ENCODE results near the gene QRICH1. TPM values are rescaled to one million over a fixed set of nuclear protein-coding genes. Genes with fewer than 3 reads are reported as not detected.
A peak's percentile ranks its signal among the peaks of the same experiment; 100 is the strongest.

Gene QRICH1
- total and polyA plus RNA-seq, 2 of the 13 experiments (the other 11 are each of a cell fraction or from before 2014, with no cell fraction given), result 52.6 to 102 TPM

DNA sequence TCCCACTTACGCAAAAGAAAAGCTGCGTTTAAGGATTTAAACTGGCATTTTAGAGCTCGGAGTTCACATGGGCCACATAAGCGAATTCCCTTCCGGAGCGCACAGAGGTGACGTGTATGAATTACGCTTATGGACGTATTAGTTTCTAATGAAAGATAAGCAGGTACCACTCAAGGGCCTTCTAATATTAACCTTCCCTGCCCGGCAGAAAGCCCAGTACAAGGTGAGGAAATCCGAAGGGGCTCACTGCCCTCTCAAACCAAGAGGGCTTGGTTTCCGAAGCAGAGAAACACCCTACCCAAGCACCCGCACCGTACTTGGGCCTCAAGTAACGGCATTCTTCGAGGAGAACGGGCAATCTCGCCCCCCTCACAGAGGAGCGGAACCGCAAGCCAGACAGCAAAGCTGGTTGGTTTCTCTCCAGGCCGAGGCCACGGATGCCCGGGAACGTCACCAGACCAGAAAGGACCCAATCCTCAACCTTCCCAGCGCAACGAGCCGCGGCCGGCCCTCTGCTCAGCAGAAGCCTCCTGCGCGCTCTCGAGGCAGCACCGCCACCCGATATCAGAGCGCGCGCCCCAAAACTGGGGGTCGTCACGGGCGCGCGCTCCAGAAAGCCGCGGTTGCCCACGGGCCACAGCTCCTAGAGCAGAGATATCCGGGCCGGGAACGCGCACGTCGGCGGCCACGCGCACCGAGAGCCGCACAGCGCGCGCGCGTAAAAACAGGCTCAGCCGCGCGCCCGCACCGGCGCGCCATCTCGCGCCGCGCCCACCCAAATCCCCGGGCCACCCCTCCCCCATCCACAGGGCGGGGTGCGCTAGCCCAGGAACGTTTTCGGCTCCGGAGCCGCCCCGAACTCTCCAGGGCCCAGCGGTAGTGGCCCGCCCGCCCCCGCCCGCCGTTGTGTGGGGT lies 676 bp downstream of the QRICH1 start (continued):
- no peak for TF ChIP-seq RFX3 (CRISPR knock-in tag; IDR thresholded peaks at IDR 0.05)
- TF ChIP-seq ZNF343 (CRISPR knock-in tag; IDR thresholded peaks at IDR 0.05), result peak; percentile 74; the same call in 1 of the 2 replicates
- peak; percentile 30; the same call in 1 of the 2 replicates for TF ChIP-seq ZNF362 (CRISPR knock-in tag; IDR thresholded peaks at IDR 0.05; ENCODE audit: borderline replicate concordance)
- TF ChIP-seq, protein P1, sequence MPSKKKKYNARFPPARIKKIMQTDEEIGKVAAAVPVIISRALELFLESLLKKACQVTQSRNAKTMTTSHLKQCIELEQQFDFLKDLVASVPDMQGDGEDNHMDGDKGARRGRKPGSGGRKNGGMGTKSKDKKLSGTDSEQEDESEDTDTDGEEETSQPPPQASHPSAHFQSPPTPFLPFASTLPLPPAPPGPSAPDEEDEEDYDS (CRISPR knock-in tag; IDR thresholded peaks at IDR 0.05), result 0 out of 2 replicates have a peak, but pooled peaks have one; percentile 13
- TF ChIP-seq MAFK (conservative IDR thresholded peaks at IDR 0.05 in 1 of 2, IDR thresholded peaks at IDR 0.05 in 1 of 2; ENCODE audit: low read length in 2 of 2), result no peak
- TF ChIP-seq, protein P2, sequence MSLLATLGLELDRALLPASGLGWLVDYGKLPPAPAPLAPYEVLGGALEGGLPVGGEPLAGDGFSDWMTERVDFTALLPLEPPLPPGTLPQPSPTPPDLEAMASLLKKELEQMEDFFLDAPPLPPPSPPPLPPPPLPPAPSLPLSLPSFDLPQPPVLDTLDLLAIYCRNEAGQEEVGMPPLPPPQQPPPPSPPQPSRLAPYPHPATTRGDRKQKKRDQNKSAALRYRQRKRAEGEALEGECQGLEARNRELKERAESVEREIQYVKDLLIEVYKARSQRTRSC (CRISPR knock-in tag; IDR thresholded peaks at IDR 0.05; ENCODE audit: low read depth), result peak; percentile 32; the same call in 1 of the 2 replicates
- TF ChIP-seq ZNF230 (CRISPR knock-in tag; IDR thresholded peaks at IDR 0.05), result 0 out of 2 replicates have a peak, but pooled peaks have one; percentile 58
- peak in 1 of 2 experiments; percentile 40; a peak in 2 of 4 replicates for TF ChIP-seq POLR2A (IDR thresholded peaks at IDR 0.05; ENCODE audit: insufficient read depth in 1 of 2, low read depth in 2 of 2, low read length in 2 of 2)
- TF ChIP-seq ZNF816 (CRISPR knock-in tag; IDR thresholded peaks at IDR 0.05; ENCODE audit: borderline replicate concordance), result peak; percentile 34; the same call in 1 of the 2 replicates
- TF ChIP-seq ZNF276 (CRISPR knock-in tag; IDR thresholded peaks at IDR 0.05; ENCODE audit: low read depth), result no peak
- no peak for TF ChIP-seq ZNF614 (CRISPR knock-in tag; IDR thresholded peaks at IDR 0.05; ENCODE audit: borderline replicate concordance)
- TF ChIP-seq, protein P3, sequence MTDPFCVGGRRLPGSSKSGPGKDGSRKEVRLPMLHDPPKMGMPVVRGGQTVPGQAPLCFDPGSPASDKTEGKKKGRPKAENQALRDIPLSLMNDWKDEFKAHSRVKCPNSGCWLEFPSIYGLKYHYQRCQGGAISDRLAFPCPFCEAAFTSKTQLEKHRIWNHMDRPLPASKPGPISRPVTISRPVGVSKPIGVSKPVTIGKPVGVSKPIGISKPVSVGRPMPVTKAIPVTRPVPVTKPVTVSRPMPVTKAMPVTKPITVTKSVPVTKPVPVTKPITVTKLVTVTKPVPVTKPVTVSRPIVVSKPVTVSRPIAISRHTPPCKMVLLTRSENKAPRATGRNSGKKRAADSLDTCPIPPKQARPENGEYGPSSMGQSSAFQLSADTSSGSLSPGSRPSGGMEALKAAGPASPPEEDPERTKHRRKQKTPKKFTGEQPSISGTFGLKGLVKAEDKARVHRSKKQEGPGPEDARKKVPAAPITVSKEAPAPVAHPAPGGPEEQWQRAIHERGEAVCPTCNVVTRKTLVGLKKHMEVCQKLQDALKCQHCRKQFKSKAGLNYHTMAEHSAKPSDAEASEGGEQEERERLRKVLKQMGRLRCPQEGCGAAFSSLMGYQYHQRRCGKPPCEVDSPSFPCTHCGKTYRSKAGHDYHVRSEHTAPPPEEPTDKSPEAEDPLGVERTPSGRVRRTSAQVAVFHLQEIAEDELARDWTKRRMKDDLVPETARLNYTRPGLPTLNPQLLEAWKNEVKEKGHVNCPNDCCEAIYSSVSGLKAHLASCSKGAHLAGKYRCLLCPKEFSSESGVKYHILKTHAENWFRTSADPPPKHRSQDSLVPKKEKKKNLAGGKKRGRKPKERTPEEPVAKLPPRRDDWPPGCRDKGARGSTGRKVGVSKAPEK (CRISPR knock-in tag; IDR thresholded peaks at IDR 0.05; ENCODE audit: borderline replicate concordance), result no peak
- no peak for TF ChIP-seq ZSCAN20 (CRISPR knock-in tag; IDR thresholded peaks at IDR 0.05; ENCODE audit: borderline replicate concordance)
- TF ChIP-seq TCF7 (IDR thresholded peaks at IDR 0.05; ENCODE audit: low read depth), result no peak
- TF ChIP-seq, protein P4, sequence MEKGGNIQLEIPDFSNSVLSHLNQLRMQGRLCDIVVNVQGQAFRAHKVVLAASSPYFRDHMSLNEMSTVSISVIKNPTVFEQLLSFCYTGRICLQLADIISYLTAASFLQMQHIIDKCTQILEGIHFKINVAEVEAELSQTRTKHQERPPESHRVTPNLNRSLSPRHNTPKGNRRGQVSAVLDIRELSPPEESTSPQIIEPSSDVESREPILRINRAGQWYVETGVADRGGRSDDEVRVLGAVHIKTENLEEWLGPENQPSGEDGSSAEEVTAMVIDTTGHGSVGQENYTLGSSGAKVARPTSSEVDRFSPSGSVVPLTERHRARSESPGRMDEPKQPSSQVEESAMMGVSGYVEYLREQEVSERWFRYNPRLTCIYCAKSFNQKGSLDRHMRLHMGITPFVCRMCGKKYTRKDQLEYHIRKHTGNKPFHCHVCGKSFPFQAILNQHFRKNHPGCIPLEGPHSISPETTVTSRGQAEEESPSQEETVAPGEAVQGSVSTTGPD (CRISPR knock-in tag; IDR thresholded peaks at IDR 0.05), result no peak
- no peak for TF ChIP-seq RARA (CRISPR knock-in tag; IDR thresholded peaks at IDR 0.05)
- no peak for TF ChIP-seq HOXA9 (CRISPR knock-in tag; IDR thresholded peaks at IDR 0.05; ENCODE audit: borderline replicate concordance)
- TF ChIP-seq ZEB1 (IDR thresholded peaks at IDR 0.05; ENCODE audit: insufficient replicate concordance, low read depth), result no peak
- TF ChIP-seq ZNF12 (CRISPR knock-in tag; IDR thresholded peaks at IDR 0.05), result no peak
- no peak for TF ChIP-seq GATAD1 (CRISPR knock-in tag; IDR thresholded peaks at IDR 0.05)

Measured in HepG2 (cell line).